Parathyroid adenoma (tissue), 2 donors: ENCODE measurements around the gene EIF2AK3.

Experiments used
- H2AFZ ChIP-seq: fragments of 300-600 bp; sonication (generic); one replicate; pipeline ENCODE4 v1.7.0; 2017; ENCODE audit warnings: antibody characterized with exemption, mild to moderate bottlenecking
- H3K27ac ChIP-seq: fragments of 300-600 bp; sonication (generic); one replicate; pipeline ENCODE4 v1.7.0; 2017
- H3K27me3 ChIP-seq: fragments of 300-600 bp; sonication (generic); one replicate; pipeline ENCODE4 v1.7.0; 2017; ENCODE audit warnings: low read length; ENCODE audit not compliant: control insufficient read depth, insufficient read depth
- H3K36me3 ChIP-seq: fragments of 300-600 bp; sonication (generic); one replicate; pipeline ENCODE4 v1.7.0; 2017; ENCODE audit warnings: low read length; ENCODE audit not compliant: control insufficient read depth, insufficient read depth
- H3K4me1 ChIP-seq: fragments of 300-600 bp; sonication (generic); one replicate; pipeline ENCODE4 v1.7.0; 2017; ENCODE audit warnings: control low read depth
- H3K4me2 ChIP-seq: fragments of 300-600 bp; sonication (generic); one replicate; pipeline ENCODE4 v1.7.0; 2017; ENCODE audit warnings: low read length
- H3K4me3 ChIP-seq: fragments of 300-600 bp; sonication (generic); one replicate; pipeline ENCODE4 v1.7.0; 2017; ENCODE audit warnings: low read depth, low read length
- H3K79me2 ChIP-seq: fragments of 300-600 bp; sonication (generic); one replicate; pipeline ENCODE4 v1.7.0; 2017; ENCODE audit warnings: control low read depth
- H3K9ac ChIP-seq: fragments of 300-600 bp; sonication (generic); one replicate; pipeline ENCODE4 v1.7.0; 2017; ENCODE audit warnings: mild to moderate bottlenecking
- H3K9me3 ChIP-seq: fragments of 300-600 bp; sonication (generic); one replicate; pipeline ENCODE4 v1.7.0; 2017; ENCODE audit warnings: low read length; ENCODE audit not compliant: control insufficient read depth
- CTCF ChIP-seq: fragments of 300-600 bp; sonication (generic); IDR thresholded peaks from one replicate; pipeline ENCODE4 v1.7.0; 2017; ENCODE audit warnings: antibody characterized with exemption, mild to moderate bottlenecking
- donor health status: primary hyperparathyroidism.

Gene EIF2AK3

GRCh38 chr2:88627055-88627855 is at the start of gene EIF2AK3:
Gene EIF2AK3 (minus strand): TSS chr2:88627464. CDS start chr2:88627274, 190 bp downstream.
- Histone ChIP-seq H2AFZ (peak within 1 kb of the TSS; percentile 96), H3K9ac (peak within 1 kb of the TSS; percentile 78), H3K27ac (peak within 1 kb of the TSS; percentile 99), H3K27me3 (no peaks in the 10 kb centered on the region), H3K36me3 (no peaks in the 10 kb centered on the region), H3K4me3 (peak within 1 kb of the TSS; percentile 78), H3K79me2 (peaks cover 29% of the 10 kb centered on the region), H3K4me2 (peak within 1 kb of the TSS; percentile 86), H3K4me1 (peaks cover 6% of the 10 kb centered on the region), H3K9me3 (no peaks in the 10 kb centered on the region)
- peak; percentile 18 for TF ChIP-seq CTCF

- Histone ChIP-seq H3K4me2 (no peak overlapping the region), H2AFZ (no peak overlapping the region), H3K4me1 (no peaks in the 10 kb centered on the region), H3K27me3 (no peaks in the 10 kb centered on the region), H3K27ac (no peak overlapping the region), H3K36me3 (no peaks in the 10 kb centered on the region), H3K9me3 (no peaks in the 10 kb centered on the region), H3K79me2 (no peaks in the 10 kb centered on the region), H3K9ac (no peak overlapping the region), H3K4me3 (no peak overlapping the region)
- TF ChIP-seq CTCF, result no peak
These were observed 46.1 kb upstream of the EIF2AK3 start for GRCh38 chr2:88673363-88673762.

- Histone ChIP-seq H3K4me2 (no peak overlapping the region), H2AFZ (peak overlapping the region; percentile 31), H3K36me3 (no peaks in the 10 kb centered on the region), H3K4me3 (no peak overlapping the region), H3K9ac (no peak overlapping the region), H3K4me1 (no peaks in the 10 kb centered on the region), H3K27ac (no peak overlapping the region), H3K27me3 (no peaks in the 10 kb centered on the region), H3K79me2 (no peaks in the 10 kb centered on the region), H3K9me3 (no peaks in the 10 kb centered on the region)
- peak; percentile 92 for TF ChIP-seq CTCF
These were observed 44.6 kb upstream of the EIF2AK3 start for GRCh38 chr2:88671786-88672427.

DNA sequence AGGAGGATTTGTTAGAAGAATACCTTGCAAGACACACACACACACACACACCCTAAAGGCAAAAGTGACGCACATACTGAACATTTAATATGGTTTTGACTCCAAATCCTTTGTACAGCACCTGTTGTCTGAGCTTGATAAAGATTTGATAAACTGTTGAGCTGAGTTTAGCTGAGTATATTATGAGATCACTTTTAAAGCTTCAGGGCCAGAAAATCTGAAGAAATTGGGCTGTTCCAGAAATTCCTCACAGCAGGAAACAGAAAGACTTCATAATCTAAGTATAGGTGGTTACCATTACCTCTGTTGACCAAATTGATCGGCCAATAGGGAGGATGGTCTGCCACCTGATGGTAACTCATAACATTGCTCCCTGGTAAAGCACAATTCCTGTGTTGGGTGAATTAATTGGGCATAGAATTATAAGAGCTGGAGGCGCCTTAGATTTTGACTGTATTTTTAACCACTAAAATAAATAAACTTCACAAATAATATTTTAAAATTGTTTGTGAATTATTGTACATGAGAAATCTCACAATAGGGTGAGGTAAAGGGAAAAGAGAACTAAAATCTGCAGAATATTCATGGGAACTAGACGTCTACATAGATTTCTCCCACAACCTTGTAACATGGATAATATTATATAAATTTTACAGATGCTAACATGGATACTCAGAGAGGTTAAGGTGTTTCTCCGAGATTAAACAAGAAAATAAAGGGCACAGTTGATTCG is 42.4 kb upstream of the EIF2AK3 start:
- Histone ChIP-seq H3K9me3 (no peaks in the 10 kb centered on the region), H3K4me2 (no peak overlapping the region), H3K4me1 (no peaks in the 10 kb centered on the region), H3K36me3 (no peaks in the 10 kb centered on the region), H2AFZ (no peak overlapping the region), H3K27me3 (no peaks in the 10 kb centered on the region), H3K27ac (no peak overlapping the region), H3K4me3 (no peak overlapping the region), H3K9ac (no peak overlapping the region), H3K79me2 (no peaks in the 10 kb centered on the region)
- TF ChIP-seq CTCF, result peak; percentile 68
